Naive thymus-derived CD8-positive, alpha-beta T cell (primary cell): ENCODE data around the gene POU2F2. TPM values are rescaled to one million over a fixed set of nuclear protein-coding genes. Genes with fewer than 3 reads are reported as not detected.

Experiments used
- ATAC-seq, 2 donors: fragments of 150-1000 bp; cut with Tn5 transposase in 1 of 2; sonication (Bioruptor Pico), chemical (Tn5 transposase) in 1 of 2; 1 replicate in 1 of 2; 2 replicates in 1 of 2; pipeline ENCODE4 v1.10.0; 2021; ENCODE audit warnings: mild to moderate bottlenecking in 2 of 2, moderate library complexity in 2 of 2
- POLR2A ChIA-PET: fragments of 350-600 bp; sonication (Branson Sonifier 250); formaldehyde crosslinking; loops from one replicate; lab custom pipeline; 2021; ENCODE audit warnings: antibody characterized with exemption; lab: Charles Lee
- DNase-seq, 10 donors: peaks; one replicate each; pipeline versions ENCODE4 v3.0.0 to v3.0.0-alpha.2; 2020 to 2022
- H3K27ac Mint-ChIP-seq, 10 donors: one replicate each; pipeline ENCODE4 v1.8.0; 2020 to 2022; ENCODE audit warnings: mild to moderate bottlenecking in 10 of 10, mixed read lengths in 10 of 10, moderate library complexity in 4 of 10, inconsistent platforms in 1 of 10
- H3K27me3 Mint-ChIP-seq, 5 donors: one replicate each; pipeline ENCODE4 v1.8.0; 2021 to 2022; ENCODE audit warnings: mixed read lengths in 5 of 5
- H3K36me3 Mint-ChIP-seq, 3 donors: one replicate each; pipeline ENCODE4 v1.8.0; 2020 to 2022; ENCODE audit warnings: mixed read lengths in 3 of 3, mild to moderate bottlenecking in 2 of 3, inconsistent platforms in 1 of 3
- H3K4me1 Mint-ChIP-seq, 4 donors: one replicate each; pipeline ENCODE4 v1.8.0; 2021 to 2022; ENCODE audit warnings: mixed read lengths in 4 of 4
- H3K4me3 Mint-ChIP-seq, 10 donors: one replicate each; pipeline ENCODE4 v1.8.0; 2020 to 2022; ENCODE audit warnings: mild to moderate bottlenecking in 10 of 10, mixed read lengths in 10 of 10, moderate library complexity in 6 of 10, inconsistent platforms in 1 of 10
- H3K9me3 Mint-ChIP-seq, 9 donors: one replicate each; pipeline ENCODE4 v1.8.0; 2020 to 2022; ENCODE audit warnings: mixed read lengths in 9 of 9, mild to moderate bottlenecking in 3 of 9, inconsistent platforms in 1 of 9, moderate library complexity in 1 of 9
- polyA plus RNA-seq, 3 donors: library from polyadenylated mRNA; unstranded; fragments of 300-500 nt; fragmentation: Illumina TruSeq; gene quantifications; one replicate each; pipeline ENCODE4 v1.2.3, GENCODE V29; 2021
- total RNA-seq, 8 experiments: library from RNA in 2 of 8; stranded (reverse) in 2 of 8; gene quantifications; one replicate each; pipeline ENCODE4 v1.2.3 and lab custom pipeline; 2021 to 2026

POU2F2 gene
- total RNA-seq = 10 to 100 TPM; 85.0 to 88.5 TPM
- polyA plus RNA-seq = 1 to 10 TPM; 2.4 to 6.6 (median 4.7) TPM
- total RNA-seq (lab: John Stamatoyannopoulos, UW) = 35.2 to 104 (median 89.5) reads per million in 6 experiments

DNA sequence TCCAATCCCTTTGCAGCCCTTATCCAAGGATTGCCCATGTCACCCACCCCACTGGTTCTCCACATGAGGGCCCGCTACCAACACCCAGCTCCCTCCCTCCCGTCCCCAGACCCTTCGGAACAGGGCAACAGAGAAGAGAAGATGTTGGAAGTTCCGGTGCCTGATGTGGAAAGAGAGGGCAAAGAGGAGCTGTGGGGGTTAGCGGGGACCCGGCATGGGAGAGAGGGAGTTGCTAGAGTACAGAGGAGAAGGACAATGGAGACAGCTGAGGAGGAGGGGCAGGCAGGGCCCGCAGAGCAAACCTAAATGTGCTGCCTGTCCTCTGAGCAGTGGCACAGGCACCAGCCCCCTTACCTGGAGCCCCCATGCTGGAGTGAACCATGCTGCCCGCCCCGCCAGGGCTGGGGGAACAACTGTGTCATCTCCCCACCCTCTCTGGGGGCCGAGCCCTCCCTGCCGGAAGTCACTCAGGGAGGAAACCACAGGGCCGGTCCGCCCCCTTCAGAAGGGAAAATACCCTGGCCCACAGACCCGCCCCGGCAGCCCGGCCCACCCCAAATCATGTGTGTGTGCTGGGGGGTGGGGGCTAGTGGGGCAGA lies at the start of gene POU2F2:
Gene POU2F2 (minus strand): TSS at position 417 of the 599 bp plus-strand sequence. CDS start 35 bp downstream, at position 382.
- Mint-ChIP-seq H3K4me3 (peak within 1 kb of the TSS; percentile 82 to 96 (median 90)), H3K9me3 (no peaks in the 10 kb centered on the region), H3K27ac (peak within 1 kb of the TSS; percentile 75 to 98 (median 92)), H3K4me1 (peaks cover 55 to 87% (median 86%) of the 10 kb centered on the region in 4 donors), H3K27me3 (no peaks in the 10 kb centered on the region), H3K36me3 (peaks cover 0 to 7% (median 0%) of the 10 kb centered on the region in 3 donors)
- peak; percentile 78 to 97 (median 86) for DNase-seq
- ATAC-seq = peak; percentile 80 to 83
- POLR2A ChIA-PET = interaction anchor here (0.6 to 4.9 kb wide), 26 partner anchors 9 to 193 kb away, joined by 3 to 40 read pairs (median 6); partner anchors contain the start of genes DEDD2, GSK3A, PAFAH1B3 and PRR19

DNA sequence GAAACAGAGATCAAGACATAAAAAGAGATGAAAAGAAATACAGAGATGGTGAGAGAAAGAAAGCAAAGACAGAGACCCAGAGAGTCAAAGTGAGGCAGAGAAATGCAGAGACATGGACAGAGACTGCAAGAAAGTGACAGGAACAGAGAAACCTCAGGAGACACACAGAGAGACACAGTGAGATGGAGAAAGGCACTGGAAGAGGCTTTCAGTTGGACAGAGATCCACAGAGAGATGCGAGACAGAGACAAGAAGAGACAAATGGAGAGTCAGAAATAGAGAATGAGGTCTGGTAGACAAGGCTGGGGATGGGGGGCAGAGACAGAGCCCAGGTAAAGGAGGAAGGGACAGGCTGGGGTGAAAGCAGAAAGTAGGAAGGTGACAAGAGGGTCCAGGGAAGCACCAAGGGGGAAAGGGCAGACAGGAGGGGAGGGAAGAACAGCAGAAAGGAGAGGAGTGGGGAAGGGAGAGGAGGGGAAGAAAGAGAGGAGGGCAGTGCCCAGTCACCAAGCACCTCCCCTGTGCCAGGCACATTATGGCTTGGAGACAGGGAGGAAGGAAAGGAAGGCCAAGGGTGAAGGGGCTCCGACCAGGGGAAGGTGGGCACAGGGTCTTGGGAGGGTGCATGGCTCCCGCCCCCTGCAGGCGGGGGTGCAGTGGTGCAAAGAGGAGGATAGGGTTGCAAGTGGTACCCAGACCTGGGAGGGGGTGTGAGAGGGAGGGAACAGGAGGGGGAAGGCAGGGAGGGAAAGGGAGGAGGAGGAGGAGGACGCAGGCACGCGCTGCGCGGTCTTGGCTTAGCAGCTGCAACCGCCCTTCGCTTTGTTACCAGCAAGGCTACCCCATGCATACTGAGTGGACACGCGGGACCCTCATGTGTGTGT lies 46.8 kb upstream of the POU2F2 start:
- ATAC-seq (no peak), DNase-seq (peak in 1 of 10 donors; percentile 30)
- H3K27ac Mint-ChIP-seq = no peak overlapping the region
- no peaks in the 10 kb centered on the region for H3K9me3 Mint-ChIP-seq
- POLR2A ChIA-PET = no interaction called here
- H3K4me1 Mint-ChIP-seq = peaks cover 21 to 36% (median 27%) of the 10 kb centered on the region in 4 donors
- no peak overlapping the region for H3K4me3 Mint-ChIP-seq
- peaks cover 14 to 25% (median 22%) of the 10 kb centered on the region in 5 donors for H3K27me3 Mint-ChIP-seq
- H3K36me3 Mint-ChIP-seq = no peaks in the 10 kb centered on the region

DNA sequence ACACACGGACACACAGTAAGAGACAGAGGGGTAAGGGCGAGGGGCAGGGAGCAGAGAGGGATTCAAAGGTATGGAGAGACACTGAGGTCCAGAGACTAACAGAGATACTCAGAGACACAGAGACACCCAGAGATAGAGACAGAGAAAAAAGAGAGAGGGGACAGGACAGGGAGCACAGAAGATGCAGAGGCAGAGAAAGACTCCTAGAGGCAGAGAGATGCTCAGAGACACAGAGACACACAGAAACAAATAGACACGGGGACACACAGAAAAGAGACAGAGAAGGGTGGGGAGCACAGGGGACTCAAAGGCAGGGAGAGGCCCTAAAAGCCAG lies 45.4 kb upstream of the POU2F2 start:
- no peaks in the 10 kb centered on the region for H3K36me3 Mint-ChIP-seq
- POLR2A ChIA-PET = interaction anchor here (1.3 to 1.8 kb wide), 2 partner anchors 39 to 69 kb away, joined by 6 to 9 read pairs; no protein-coding TSS in a partner anchor
- H3K27ac Mint-ChIP-seq = no peak overlapping the region
- peaks cover 15 to 26% (median 19%) of the 10 kb centered on the region in 4 donors for H3K4me1 Mint-ChIP-seq
- no peaks in the 10 kb centered on the region for H3K9me3 Mint-ChIP-seq
- peaks cover 14 to 28% (median 22%) of the 10 kb centered on the region in 5 donors for H3K27me3 Mint-ChIP-seq
- H3K4me3 Mint-ChIP-seq = no peak overlapping the region
- DNase-seq (no peak), ATAC-seq (no peak)

DNA sequence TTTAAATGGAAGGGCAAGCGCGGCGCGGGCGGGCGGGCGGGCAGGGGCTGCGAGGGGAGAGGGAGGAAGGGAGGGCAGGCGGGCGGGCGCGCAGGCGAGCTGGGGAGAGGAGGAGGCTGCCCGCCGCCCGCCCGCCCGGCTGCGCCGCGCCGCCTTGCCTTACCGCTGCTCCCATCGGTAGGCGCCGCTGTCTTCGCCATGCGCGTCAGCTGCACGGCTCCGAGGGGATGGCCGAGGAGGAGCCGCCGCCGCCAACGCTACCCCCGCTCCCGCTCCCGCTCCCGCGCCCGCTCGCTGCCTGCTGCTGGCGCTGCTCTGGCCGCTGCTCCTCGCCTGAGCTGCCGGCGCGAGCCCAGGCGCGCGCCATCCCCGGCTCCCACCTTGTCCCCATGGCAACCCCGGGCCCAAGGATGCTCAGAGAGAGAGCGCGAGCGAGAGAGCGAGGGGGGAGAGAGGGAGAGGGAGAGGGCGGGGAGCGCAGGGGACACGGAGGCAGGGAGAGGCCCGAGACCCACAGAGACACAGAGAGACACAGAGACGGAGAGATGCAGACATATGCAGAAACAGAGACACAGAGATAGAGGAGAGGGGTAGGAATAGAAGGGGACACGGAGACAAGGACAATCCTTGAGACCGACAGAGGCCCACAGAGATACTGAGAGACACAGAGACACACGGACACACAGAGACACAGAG lies 44.9 kb upstream of the POU2F2 start:
- POLR2A ChIA-PET = interaction anchor here (0.6 to 1.8 kb wide), 7 partner anchors 10 to 201 kb away, joined by 4 to 9 read pairs (median 5); no protein-coding TSS in a partner anchor
- DNase-seq (peak; percentile 60 to 84 (median 69)), ATAC-seq (peak; percentile 95 to 96)
- Mint-ChIP-seq H3K4me3 (peak overlapping the region in 1 of 10 donors; percentile 11), H3K27me3 (peaks cover 14 to 28% (median 22%) of the 10 kb centered on the region in 5 donors), H3K36me3 (no peaks in the 10 kb centered on the region), H3K9me3 (no peaks in the 10 kb centered on the region), H3K4me1 (peaks cover 13 to 21% (median 16%) of the 10 kb centered on the region in 4 donors), H3K27ac (no peak overlapping the region)

DNA sequence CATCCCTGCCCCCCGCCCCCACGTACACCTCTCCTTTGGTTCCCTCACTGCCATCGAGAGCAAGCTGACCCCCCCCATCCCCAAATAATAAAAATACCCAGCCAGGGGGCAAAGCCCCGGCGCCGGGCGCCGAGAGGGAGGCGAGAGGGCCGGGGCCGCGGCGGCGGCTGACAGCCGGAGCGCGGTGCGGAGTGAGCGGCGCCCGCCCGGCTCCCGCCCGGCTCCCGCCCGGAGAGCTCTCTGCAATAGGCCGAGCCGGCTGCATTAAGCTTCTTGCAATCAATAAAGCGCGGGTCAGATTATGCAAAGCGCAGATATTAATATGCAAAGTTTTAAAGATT lies 44.4 kb upstream of the POU2F2 start:
- peak overlapping the region in 1 of 10 donors; percentile 63 for H3K27ac Mint-ChIP-seq
- ATAC-seq = peak; percentile 46 to 63
- no peaks in the 10 kb centered on the region for H3K36me3 Mint-ChIP-seq
- H3K9me3 Mint-ChIP-seq = no peaks in the 10 kb centered on the region
- H3K4me3 Mint-ChIP-seq = peak overlapping the region; percentile 80 to 99 (median 90)
- peaks cover 14 to 28% (median 22%) of the 10 kb centered on the region in 5 donors for H3K27me3 Mint-ChIP-seq
- POLR2A ChIA-PET = interaction anchor here (0.6 to 1.8 kb wide), 8 partner anchors 9 to 959 kb away, joined by 4 to 9 read pairs (median 5); no protein-coding TSS in a partner anchor
- H3K4me1 Mint-ChIP-seq = peaks cover 8 to 17% (median 13%) of the 10 kb centered on the region in 4 donors
- DNase-seq = no peak

DNA sequence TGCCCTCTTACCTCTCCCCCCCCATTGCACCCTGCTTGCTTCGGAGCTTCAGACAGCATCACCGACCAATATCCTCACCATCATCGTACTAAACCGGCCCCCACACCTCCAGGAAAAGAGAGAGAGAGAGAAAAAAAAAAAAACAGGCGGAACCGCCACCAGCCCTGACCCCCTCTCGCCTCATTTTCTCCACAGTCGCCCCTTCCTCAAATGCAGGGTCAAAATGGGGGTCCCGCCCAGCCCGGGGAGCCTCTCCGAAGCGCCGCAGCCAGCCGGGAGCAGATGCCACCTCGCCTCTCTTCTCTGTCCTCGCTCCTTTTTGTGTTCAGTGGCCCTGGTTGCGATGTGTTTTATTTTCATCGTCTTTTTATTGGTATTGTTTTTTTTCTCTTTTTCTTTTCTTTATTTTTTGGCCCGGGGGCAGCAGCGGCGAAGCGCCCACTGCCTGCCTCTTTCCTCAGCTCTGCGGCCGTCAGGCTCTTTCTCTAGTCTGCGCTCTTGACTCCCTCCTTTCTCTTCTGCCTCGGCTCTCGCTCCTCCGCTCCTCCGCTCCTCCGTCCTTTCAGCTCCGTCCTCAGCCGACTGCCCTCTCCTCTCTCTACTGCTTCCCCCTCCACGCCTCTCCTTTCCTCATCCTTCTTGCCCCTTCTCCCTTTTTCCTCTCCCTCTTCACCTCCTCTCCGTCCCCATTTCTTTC lies 43.9 kb upstream of the POU2F2 start:
- POLR2A ChIA-PET = interaction anchor here (0.6 to 1.8 kb wide), 8 partner anchors 9 to 958 kb away, joined by 3 to 9 read pairs (median 5); no protein-coding TSS in a partner anchor
- Mint-ChIP-seq H3K27me3 (peaks cover 14 to 28% (median 22%) of the 10 kb centered on the region in 5 donors), H3K9me3 (no peaks in the 10 kb centered on the region), H3K27ac (peak overlapping the region in 5 of 10 donors; percentile 19 to 76 (median 63)), H3K4me1 (peaks cover 8 to 17% (median 13%) of the 10 kb centered on the region in 4 donors), H3K36me3 (no peaks in the 10 kb centered on the region), H3K4me3 (peak overlapping the region; percentile 80 to 99 (median 90))
- ATAC-seq (peak in 1 of 2 donors; percentile 43), DNase-seq (peak in 2 of 10 donors; percentile 13 to 29)

DNA sequence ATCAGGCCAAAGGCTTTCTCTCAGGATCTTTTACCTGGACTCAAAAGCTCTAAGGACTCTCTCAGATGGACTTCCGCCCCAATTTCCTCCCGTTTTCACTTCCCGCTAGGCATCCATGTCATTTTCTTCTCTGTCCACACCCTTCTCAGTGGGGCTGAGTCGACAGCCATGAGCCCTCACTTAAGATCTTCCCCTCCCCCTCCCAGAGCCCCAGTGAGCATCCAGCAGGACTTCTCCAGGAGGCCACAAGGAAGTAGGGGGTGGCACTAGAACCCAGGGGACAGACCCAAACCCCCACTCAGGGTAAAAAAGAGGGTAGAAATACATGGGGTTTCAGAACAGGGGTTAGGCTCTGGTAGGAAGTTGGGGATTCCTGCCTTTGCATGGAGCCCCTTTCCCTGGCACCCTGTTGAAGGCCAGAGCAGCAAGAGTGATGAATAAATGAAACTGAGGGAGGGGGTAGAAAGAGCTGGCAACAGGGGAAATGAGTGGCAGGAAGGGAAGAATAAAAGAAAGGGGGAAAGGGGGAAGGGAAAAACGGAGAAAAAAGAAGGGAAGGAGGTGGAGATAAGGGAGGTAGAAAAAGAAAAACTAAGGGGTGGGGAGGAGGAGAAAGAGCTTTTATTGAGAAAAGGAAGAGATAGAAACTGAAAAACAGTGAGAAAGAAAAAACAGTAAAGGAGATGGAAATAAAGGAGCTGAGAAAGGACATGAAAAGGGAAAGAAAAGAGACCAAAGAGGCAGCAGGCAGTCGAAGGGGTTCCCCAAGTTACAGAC lies 42.9 kb upstream of the POU2F2 start:
- POLR2A ChIA-PET = interaction anchor here (0.9 kb wide), 1 partner anchor 148 kb away, joined by 3 read pairs; no protein-coding TSS in a partner anchor
- Mint-ChIP-seq H3K4me3 (peak overlapping the region; percentile 31 to 99 (median 90)), H3K9me3 (no peaks in the 10 kb centered on the region), H3K4me1 (peaks cover 8 to 17% (median 13%) of the 10 kb centered on the region in 4 donors), H3K27me3 (peaks cover 14 to 27% (median 22%) of the 10 kb centered on the region in 5 donors), H3K27ac (peak overlapping the region in 3 of 10 donors; percentile 23 to 63 (median 53)), H3K36me3 (no peaks in the 10 kb centered on the region)
- no peak for DNase-seq
- ATAC-seq = no peak

DNA sequence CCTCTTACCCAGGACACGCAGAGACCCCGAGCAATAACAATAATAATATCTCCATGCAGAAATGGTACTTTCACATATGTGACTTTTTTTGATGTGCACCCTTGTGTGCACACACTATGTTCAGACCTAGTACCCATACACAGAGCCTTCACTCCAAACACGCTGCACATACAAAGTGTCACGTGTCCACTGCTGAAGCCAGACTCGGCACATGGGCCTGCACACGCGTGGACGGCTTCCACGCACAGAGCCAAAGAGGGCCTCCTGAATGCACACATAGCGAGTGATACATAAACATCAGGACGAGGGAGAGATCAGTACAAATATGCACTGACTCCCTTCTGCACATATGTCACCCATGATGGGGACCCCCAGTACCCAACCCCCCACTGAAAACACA lies 41.9 kb upstream of the POU2F2 start:
- H3K4me1 Mint-ChIP-seq = peaks cover 8 to 17% (median 11%) of the 10 kb centered on the region in 4 donors
- H3K27ac Mint-ChIP-seq = no peak overlapping the region
- peaks cover 11 to 22% (median 21%) of the 10 kb centered on the region in 5 donors for H3K27me3 Mint-ChIP-seq
- POLR2A ChIA-PET = no interaction called here
- no peaks in the 10 kb centered on the region for H3K36me3 Mint-ChIP-seq
- H3K4me3 Mint-ChIP-seq = peak overlapping the region in 3 of 10 donors; percentile 7 to 11 (median 8)
- ATAC-seq (no peak), DNase-seq (no peak)
- no peaks in the 10 kb centered on the region for H3K9me3 Mint-ChIP-seq

DNA sequence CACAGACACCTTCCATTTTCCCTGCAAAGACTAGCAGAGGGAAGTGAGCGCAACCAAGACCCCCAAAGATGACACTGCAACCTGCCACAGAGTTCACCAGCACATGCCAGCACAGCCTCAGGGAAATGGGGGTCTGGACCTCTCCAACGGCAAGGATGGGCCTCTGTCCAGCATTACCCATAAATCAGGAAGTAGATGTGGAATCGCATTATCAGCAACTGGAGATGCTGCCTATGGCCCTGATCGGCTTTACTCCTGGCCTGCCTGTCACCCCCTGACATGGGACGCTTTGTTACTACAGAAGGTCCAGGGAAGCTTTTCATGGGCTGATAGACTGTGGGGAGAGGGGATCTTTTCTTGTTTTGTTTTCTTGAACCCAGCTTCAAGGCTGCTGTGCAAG lies 41.4 kb upstream of the POU2F2 start:
- ATAC-seq (no peak), DNase-seq (no peak)
- H3K27ac Mint-ChIP-seq = no peak overlapping the region
- no peaks in the 10 kb centered on the region for H3K36me3 Mint-ChIP-seq
- peaks cover 8 to 17% (median 11%) of the 10 kb centered on the region in 4 donors for H3K4me1 Mint-ChIP-seq
- peak overlapping the region in 2 of 10 donors; percentile 8 to 26 for H3K4me3 Mint-ChIP-seq
- H3K27me3 Mint-ChIP-seq = peaks cover 11 to 22% (median 21%) of the 10 kb centered on the region in 5 donors
- H3K9me3 Mint-ChIP-seq = no peaks in the 10 kb centered on the region
- POLR2A ChIA-PET = no interaction called here

DNA sequence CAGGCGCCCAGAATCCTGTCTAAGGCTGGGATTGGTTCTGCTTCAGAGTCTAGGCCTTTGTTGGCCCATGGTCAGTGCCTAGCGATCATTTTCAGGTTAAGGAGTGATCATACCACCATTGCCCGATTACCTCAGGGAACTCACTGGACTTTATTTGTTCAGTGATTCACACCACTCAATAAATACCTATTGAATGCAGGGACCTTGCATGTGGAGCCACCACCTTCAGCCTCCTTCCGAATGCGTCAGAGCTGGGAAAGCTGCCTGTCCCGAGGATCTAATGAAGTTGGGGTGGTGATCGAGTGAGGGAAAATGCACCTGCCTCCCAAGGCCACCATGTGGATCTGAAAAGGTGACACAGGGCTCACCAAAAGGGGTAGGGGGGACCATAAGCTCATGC lies 40.0 kb upstream of the POU2F2 start:
- no peaks in the 10 kb centered on the region for H3K9me3 Mint-ChIP-seq
- H3K27me3 Mint-ChIP-seq = peaks cover 11 to 22% (median 21%) of the 10 kb centered on the region in 5 donors
- H3K36me3 Mint-ChIP-seq = no peaks in the 10 kb centered on the region
- H3K4me1 Mint-ChIP-seq = peaks cover 8 to 17% (median 11%) of the 10 kb centered on the region in 4 donors
- ATAC-seq = no peak
- H3K4me3 Mint-ChIP-seq = no peak overlapping the region
- no peak for DNase-seq
- POLR2A ChIA-PET = no interaction called here
- no peak overlapping the region for H3K27ac Mint-ChIP-seq

DNA sequence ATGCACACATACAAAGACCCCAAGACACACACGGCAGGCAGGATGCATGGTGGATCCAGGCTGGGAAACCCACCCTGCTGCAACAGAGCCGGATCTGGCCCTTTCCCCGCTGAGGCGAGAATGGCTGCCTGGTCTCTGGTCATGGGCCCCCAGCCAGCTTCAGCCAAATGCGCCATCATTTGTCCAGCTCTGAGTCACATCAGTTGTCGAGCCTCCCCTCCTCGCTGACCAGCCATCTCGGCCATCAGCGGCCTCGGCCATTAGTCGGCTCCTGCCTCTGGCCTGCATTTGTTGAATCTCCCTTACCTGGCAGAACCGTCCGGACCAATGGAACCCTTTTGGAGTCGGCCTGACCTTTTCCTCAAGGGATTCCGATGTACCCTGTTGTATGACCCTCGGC lies 38.5 kb upstream of the POU2F2 start:
- Mint-ChIP-seq H3K4me3 (no peak overlapping the region), H3K27ac (no peak overlapping the region), H3K9me3 (no peaks in the 10 kb centered on the region), H3K4me1 (peaks cover under 1 to 8% (median 4%) of the 10 kb centered on the region in 4 donors), H3K36me3 (no peaks in the 10 kb centered on the region), H3K27me3 (peaks cover 6 to 17% (median 12%) of the 10 kb centered on the region in 5 donors)
- ATAC-seq = no peak
- POLR2A ChIA-PET = no interaction called here
- no peak for DNase-seq
